ENCODE data around the gene OAS1.
A peak's percentile ranks its signal among the peaks of the same experiment; 100 is the strongest.
"Not testable (repeated sequence)": the region's sequence is repeated elsewhere in the genome, so short reads cannot be mapped to it uniquely, and the experiment has no call there.

Gene OAS1

GRCh38 chr12:112937741-112938719 is 31.3 kb downstream of the OAS1 start, which contains the start of gene OAS3:
Gene OAS3 (plus strand): TSS chr12:112938474. CDS start chr12:112938531, 57 bp downstream.
- peak; percentile 100 for DNase-seq

- DNase-seq = peak in 2 of 3 donors; percentile 32 to 40
Observed at GRCh38 chr12:112938751-112939150, 32.0 kb downstream of the OAS1 start.

- peak; percentile 42 to 59 (median 44) for DNase-seq
Observed at GRCh38 chr12:112939761-112940381, 33.1 kb downstream of the OAS1 start.

- peak in 1 of 3 donors; percentile 30 for DNase-seq
Observed at GRCh38 chr12:112941528-112942335, 35.0 kb downstream of the OAS1 start.

- DNase-seq = no peak
Observed at GRCh38 chr12:112942572-112942971, 35.8 kb downstream of the OAS1 start.

GRCh38 chr12:112944024-112944690 is 37.4 kb downstream of the OAS1 start:
- DNase-seq = no peak

GRCh38 chr12:112945515-112945914 is 38.8 kb downstream of the OAS1 start:
- no peak for DNase-seq

GRCh38 chr12:112946236-112947000 is 39.7 kb downstream of the OAS1 start:
- no peak for DNase-seq

- no peak for DNase-seq
Observed at GRCh38 chr12:112947314-112947713, 40.6 kb downstream of the OAS1 start.

GRCh38 chr12:112947761-112948160 is 41.0 kb downstream of the OAS1 start:
- DNase-seq = no peak

GRCh38 chr12:112948806-112949205 is 42.0 kb downstream of the OAS1 start:
- DNase-seq = no peak

- no peak for DNase-seq
Observed at GRCh38 chr12:112950701-112951100, 43.9 kb downstream of the OAS1 start.

- not testable (repeated sequence) for DNase-seq
Observed at GRCh38 chr12:112957125-112957524, 50.4 kb downstream of the OAS1 start.

GRCh38 chr12:112961074-112961473 is 54.3 kb downstream of the OAS1 start:
- DNase-seq = no peak

- DNase-seq = no peak
Observed at GRCh38 chr12:112961536-112961935, 54.8 kb downstream of the OAS1 start.

- DNase-seq = no peak
Observed at GRCh38 chr12:112962561-112962960, 55.8 kb downstream of the OAS1 start.

- no peak for DNase-seq
Observed at GRCh38 chr12:112963227-112963861, 56.6 kb downstream of the OAS1 start.

GRCh38 chr12:112964067-112964670 is 57.4 kb downstream of the OAS1 start:
- DNase-seq = no peak

- DNase-seq = no peak
Observed at GRCh38 chr12:112964915-112965314, 58.2 kb downstream of the OAS1 start.

- no peak for DNase-seq
Observed at GRCh38 chr12:112965643-112966042, 58.9 kb downstream of the OAS1 start.

GRCh38 chr12:112967306-112967705 is 60.5 kb downstream of the OAS1 start:
- DNase-seq = no peak
